Tibial nerve (tissue), 4 donors: ENCODE data around the gene BCOR. TPM values are rescaled to one million over a fixed set of nuclear protein-coding genes. Genes with fewer than 3 reads are reported as not detected.

Experiments used
- DNase-seq, 2 donors: peaks; one replicate each; pipeline ENCODE4 v3.0.0-alpha.2; 2019; ENCODE audit warnings: low spot score in 2 of 2
- H3K27ac ChIP-seq, 4 donors: fragments of 200-600 bp; sonication (generic) in 3 of 4; one replicate each; pipeline ENCODE4 v1.5.1; 2017 to 2019; ENCODE audit warnings: mild to moderate bottlenecking in 1 of 4
- H3K27me3 ChIP-seq, 2 donors: fragments of 200-600 bp; sonication (generic) in 1 of 2; one replicate each; pipeline versions ENCODE4 v1.5.1 to v1.6.0; 2017 to 2019
- H3K36me3 ChIP-seq, 3 donors: fragments of 200-600 bp; sonication (generic); one replicate each; pipeline ENCODE4 v1.5.1; 2018 to 2019
- H3K4me1 ChIP-seq, 4 donors: fragments of 200-600 bp; sonication (generic) in 3 of 4; one replicate each; pipeline ENCODE4 v1.5.1; 2017 to 2019
- H3K4me3 ChIP-seq, 4 donors: fragments of 200-600 bp; sonication (generic) in 3 of 4; one replicate each; pipeline ENCODE4 v1.5.1; 2017 to 2019; ENCODE audit warnings: mild to moderate bottlenecking in 1 of 4, moderate library complexity in 1 of 4
- H3K9me3 ChIP-seq, 4 donors: fragments of 200-600 bp; sonication (generic) in 3 of 4; one replicate each; pipeline ENCODE4 v1.5.1; 2017 to 2019
- CTCF ChIP-seq, 5 experiments: fragments of 200-600 bp in 3 of 5; fragments of 450-650 bp in 2 of 5; sonication (generic) in 3 of 5; IDR thresholded peaks; one replicate each; pipeline ENCODE4 v1.5.1; 2016 to 2019; ENCODE audit warnings: antibody characterized with exemption in 5 of 5, mild to moderate bottlenecking in 3 of 5, moderate library complexity in 2 of 5
- EP300 ChIP-seq, 2 donors: sonication (generic); formaldehyde crosslinking; IDR thresholded peaks; one replicate each; pipeline ENCODE4 v1.6.1; 2017; ENCODE audit warnings: antibody characterized with exemption in 2 of 2, mild to moderate bottlenecking in 1 of 2
- POLR2A ChIP-seq, 2 donors: fragments of 450-650 bp; IDR thresholded peaks; one replicate each; pipeline ENCODE4 v1.6.1; 2017; ENCODE audit warnings: antibody characterized with exemption in 2 of 2, mild to moderate bottlenecking in 2 of 2, moderate library complexity in 2 of 2
- WGBS, 2 donors: methylation state at CpG; one replicate each; pipeline ENCODE4 v1.1.5; 2018; 5-methylcytosine and 5-hydroxymethylcytosine counted together
- total RNA-seq, 4 donors: library from RNA; depleted of rRNA; stranded (reverse); fragments of >200 nt; gene quantifications; one replicate each; pipeline ENCODE4 v1.1.0, GENCODE V29; 2016

The BCOR gene
- total RNA-seq, 4 donors from 2014 or later, result 16.2 to 34.7 (median 23.7) TPM

GRCh38 chrX:40068048-40068447 lies 29.7 kb downstream of the BCOR start:
- peaks cover 0 to 43% (median 0%) of the 10 kb centered on the region in 3 donors for H3K36me3 ChIP-seq
- no peak overlapping the region for H3K4me3 ChIP-seq
- 88 to 95% methylated on average over 4 of the region's 4 CpGs for WGBS, 2 donors
- H3K27ac ChIP-seq, result no peak overlapping the region
- H3K27me3 ChIP-seq, result no peaks in the 10 kb centered on the region
- DNase-seq, result no peak
- H3K9me3 ChIP-seq, result no peaks in the 10 kb centered on the region
- TF ChIP-seq CTCF (IDR thresholded peaks at IDR 0.05) (no peak), POLR2A (IDR thresholded peaks at IDR 0.05) (no peak), EP300 (IDR thresholded peaks at IDR 0.05) (no peak)
- H3K4me1 ChIP-seq, result peaks cover 0 to 11% (median 0%) of the 10 kb centered on the region in 4 donors

- TF ChIP-seq EP300 (IDR thresholded peaks at IDR 0.05) (no peak), CTCF (IDR thresholded peaks at IDR 0.05) (no peak), POLR2A (IDR thresholded peaks at IDR 0.05) (no peak)
- Histone ChIP-seq H3K27ac (no peak overlapping the region), H3K4me1 (peaks cover 0 to 20% (median 0%) of the 10 kb centered on the region in 4 donors), H3K36me3 (peaks cover 0 to 37% (median 0%) of the 10 kb centered on the region in 3 donors), H3K9me3 (no peaks in the 10 kb centered on the region), H3K27me3 (no peaks in the 10 kb centered on the region), H3K4me3 (no peak overlapping the region)
- DNase-seq, result no peak
- 64 to 67% methylated on average over 3 of the region's 3 CpGs for WGBS, 2 donors
Measured at GRCh38 chrX:40066700-40067099, 31.1 kb downstream of the BCOR start.

GRCh38 chrX:40065296-40066046 lies 32.3 kb downstream of the BCOR start:
- Histone ChIP-seq H3K36me3 (peaks cover 0 to 39% (median 0%) of the 10 kb centered on the region in 3 donors), H3K9me3 (no peaks in the 10 kb centered on the region), H3K4me3 (no peak overlapping the region), H3K27me3 (no peaks in the 10 kb centered on the region), H3K4me1 (peaks cover 0 to 20% (median 0%) of the 10 kb centered on the region in 4 donors), H3K27ac (no peak overlapping the region)
- TF ChIP-seq POLR2A (IDR thresholded peaks at IDR 0.05), result no peak
- TF ChIP-seq EP300 (IDR thresholded peaks at IDR 0.05), result no peak
- 67 to 72% methylated on average over 16 of the region's 16 CpGs for WGBS, 2 donors
- no peak for DNase-seq

GRCh38 chrX:40064055-40064597 lies 33.6 kb downstream of the BCOR start:
- 67 to 85% methylated on average over 3 to 18 of the region's 25 CpGs for WGBS, 2 donors
- Histone ChIP-seq H3K4me1 (peaks cover 0 to 20% (median 0%) of the 10 kb centered on the region in 4 donors), H3K27me3 (no peaks in the 10 kb centered on the region), H3K36me3 (peaks cover 0 to 25% (median 0%) of the 10 kb centered on the region in 3 donors), H3K27ac (no peak overlapping the region), H3K4me3 (no peak overlapping the region), H3K9me3 (no peaks in the 10 kb centered on the region)
- DNase-seq, result no peak
- TF ChIP-seq CTCF (IDR thresholded peaks at IDR 0.05) (no peak), EP300 (IDR thresholded peaks at IDR 0.05) (no peak), POLR2A (IDR thresholded peaks at IDR 0.05) (no peak)

GRCh38 chrX:40063555-40063954 lies 34.2 kb downstream of the BCOR start:
- WGBS, 2 donors, result 69 to 83% methylated on average over 7 of the region's 7 CpGs
- peaks cover 0 to 21% (median 0%) of the 10 kb centered on the region in 3 donors for H3K36me3 ChIP-seq
- H3K27ac ChIP-seq, result peak overlapping the region in 1 of 4 donors; percentile 18
- TF ChIP-seq POLR2A (IDR thresholded peaks at IDR 0.05) (no peak), CTCF (IDR thresholded peaks at IDR 0.05) (no peak), EP300 (IDR thresholded peaks at IDR 0.05) (no peak)
- no peak for DNase-seq
- no peak overlapping the region for H3K4me3 ChIP-seq
- no peaks in the 10 kb centered on the region for H3K9me3 ChIP-seq
- peaks cover 0 to 20% (median 0%) of the 10 kb centered on the region in 4 donors for H3K4me1 ChIP-seq
- H3K27me3 ChIP-seq, result no peaks in the 10 kb centered on the region
